Measurements from ENCODE around the gene CASKIN2. TPM values are rescaled to one million over a fixed set of nuclear protein-coding genes. Genes with fewer than 3 reads are reported as not detected.

The CASKIN2 gene
- total RNA-seq, 1 donor from 2014 or later, result 3.9 TPM

DNA sequence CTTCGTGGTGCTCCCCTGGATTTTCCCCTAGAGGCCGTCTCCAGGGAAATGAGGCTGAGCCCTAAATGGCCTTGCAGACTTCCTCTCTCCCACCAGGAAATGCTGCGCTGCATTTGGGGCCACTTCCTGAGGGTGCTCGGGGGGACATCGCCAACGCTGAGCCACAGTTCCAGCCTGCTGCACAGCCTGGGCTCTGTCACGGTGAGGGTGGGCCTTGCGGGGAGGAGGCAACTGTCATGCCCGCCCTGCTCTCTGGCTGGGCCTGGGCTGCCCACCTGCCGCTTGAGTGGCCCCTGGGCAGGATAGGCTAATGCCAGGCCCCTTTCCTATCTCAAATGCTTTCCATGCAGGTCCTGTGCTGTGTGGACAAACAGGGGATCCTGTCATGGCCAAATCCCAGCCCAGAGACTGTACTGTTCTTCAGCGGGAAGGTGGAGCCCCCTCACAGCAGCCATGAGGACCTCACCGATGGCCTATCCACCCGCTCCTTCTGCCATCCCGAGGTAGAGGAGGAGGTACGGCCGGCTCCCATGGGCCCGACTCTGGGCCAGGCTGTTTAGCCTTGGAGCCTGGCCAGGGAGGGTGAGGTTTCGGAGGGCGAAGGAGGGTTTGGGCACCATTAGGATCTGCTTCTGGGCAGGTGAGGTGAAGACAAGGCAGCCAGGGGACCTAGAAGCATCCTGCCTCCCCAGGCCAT lies 24.2 kb downstream of the CASKIN2 start:
- Histone ChIP-seq H3K4me3 (ENCODE audit: low read depth, low read length) (no peak overlapping the region), H3K36me3 (ENCODE audit: control insufficient read depth, insufficient read depth, low read length) (peaks cover 13% of the 10 kb centered on the region), H3K27me3 (ENCODE audit: control insufficient read depth, insufficient read depth, low read length) (no peaks in the 10 kb centered on the region)
- TF ChIP-seq, protein P1, sequence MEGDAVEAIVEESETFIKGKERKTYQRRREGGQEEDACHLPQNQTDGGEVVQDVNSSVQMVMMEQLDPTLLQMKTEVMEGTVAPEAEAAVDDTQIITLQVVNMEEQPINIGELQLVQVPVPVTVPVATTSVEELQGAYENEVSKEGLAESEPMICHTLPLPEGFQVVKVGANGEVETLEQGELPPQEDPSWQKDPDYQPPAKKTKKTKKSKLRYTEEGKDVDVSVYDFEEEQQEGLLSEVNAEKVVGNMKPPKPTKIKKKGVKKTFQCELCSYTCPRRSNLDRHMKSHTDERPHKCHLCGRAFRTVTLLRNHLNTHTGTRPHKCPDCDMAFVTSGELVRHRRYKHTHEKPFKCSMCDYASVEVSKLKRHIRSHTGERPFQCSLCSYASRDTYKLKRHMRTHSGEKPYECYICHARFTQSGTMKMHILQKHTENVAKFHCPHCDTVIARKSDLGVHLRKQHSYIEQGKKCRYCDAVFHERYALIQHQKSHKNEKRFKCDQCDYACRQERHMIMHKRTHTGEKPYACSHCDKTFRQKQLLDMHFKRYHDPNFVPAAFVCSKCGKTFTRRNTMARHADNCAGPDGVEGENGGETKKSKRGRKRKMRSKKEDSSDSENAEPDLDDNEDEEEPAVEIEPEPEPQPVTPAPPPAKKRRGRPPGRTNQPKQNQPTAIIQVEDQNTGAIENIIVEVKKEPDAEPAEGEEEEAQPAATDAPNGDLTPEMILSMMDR (IDR thresholded peaks at IDR 0.05; ENCODE audit: insufficient read depth, low read length, severe bottlenecking), result no peak
- DNase-seq (ENCODE audit: low read depth) (no peak), FAIRE-seq (no peak)

DNA sequence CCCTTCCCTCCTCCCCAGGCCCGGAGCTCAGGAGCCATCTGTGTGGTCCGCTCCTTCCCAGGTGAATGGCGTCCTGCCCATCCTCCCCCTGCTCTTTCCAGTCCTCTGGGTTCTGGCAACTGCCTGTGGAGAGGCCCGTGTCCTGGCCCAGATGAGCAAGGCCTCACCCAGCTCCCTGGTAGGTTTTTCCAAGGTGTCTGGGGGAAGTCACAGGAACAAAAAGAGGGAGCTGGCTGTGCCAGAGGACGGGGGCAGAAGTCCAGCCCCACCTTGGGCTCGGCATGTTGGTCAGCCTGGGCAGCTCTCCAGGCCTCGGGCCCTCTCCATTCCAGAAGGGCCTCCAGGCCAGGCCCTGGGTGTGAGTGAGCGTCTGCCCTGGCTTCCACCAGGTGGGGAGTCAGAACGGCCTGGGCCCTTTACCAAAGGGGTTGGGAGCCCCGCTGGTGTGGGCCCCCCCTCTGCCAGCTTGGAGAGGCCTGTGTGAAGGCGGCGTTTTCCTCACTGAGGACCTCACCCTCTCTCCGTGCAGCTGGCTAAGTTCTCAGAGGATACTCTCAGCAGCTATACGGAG lies 25.1 kb downstream of the CASKIN2 start:
- H3K27me3 ChIP-seq (ENCODE audit: control insufficient read depth, insufficient read depth, low read length), result no peaks in the 10 kb centered on the region
- peaks cover 8% of the 10 kb centered on the region for H3K36me3 ChIP-seq (ENCODE audit: control insufficient read depth, insufficient read depth, low read length)
- no peak for FAIRE-seq
- H3K4me3 ChIP-seq (ENCODE audit: low read depth, low read length), result no peak overlapping the region
- TF ChIP-seq, protein P1 (IDR thresholded peaks at IDR 0.05; ENCODE audit: insufficient read depth, low read length, severe bottlenecking), result no peak
- DNase-seq (ENCODE audit: low read depth), result no peak

DNA sequence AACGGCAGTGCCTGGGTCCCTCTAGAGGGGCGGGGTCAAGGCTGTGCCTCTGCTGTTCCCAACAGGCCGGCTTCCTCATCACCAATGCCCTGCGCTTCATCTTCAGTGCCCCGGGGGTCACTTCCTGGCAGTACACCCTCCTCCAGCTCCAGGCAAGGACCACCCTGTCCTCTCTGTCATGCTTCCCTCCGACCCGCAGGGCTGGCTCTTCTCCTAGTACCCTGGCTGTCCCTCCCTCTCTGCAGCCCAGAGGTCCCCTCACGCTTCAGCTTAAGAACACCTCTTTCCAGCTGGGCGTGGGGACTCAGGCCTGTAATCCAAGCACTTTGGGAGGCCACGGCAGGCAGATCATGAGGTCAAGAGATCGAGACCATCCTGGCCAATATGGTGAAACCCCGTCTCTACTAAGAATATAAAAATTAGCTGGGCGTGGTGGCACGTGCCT lies 25.8 kb downstream of the CASKIN2 start:
- no peak for DNase-seq (ENCODE audit: low read depth)
- TF ChIP-seq, protein P1 (IDR thresholded peaks at IDR 0.05; ENCODE audit: insufficient read depth, low read length, severe bottlenecking), result no peak
- H3K27me3 ChIP-seq (ENCODE audit: control insufficient read depth, insufficient read depth, low read length), result no peaks in the 10 kb centered on the region
- peaks cover 7% of the 10 kb centered on the region for H3K36me3 ChIP-seq (ENCODE audit: control insufficient read depth, insufficient read depth, low read length)
- FAIRE-seq, result no peak
- H3K4me3 ChIP-seq (ENCODE audit: low read depth, low read length), result no peak overlapping the region

DNA sequence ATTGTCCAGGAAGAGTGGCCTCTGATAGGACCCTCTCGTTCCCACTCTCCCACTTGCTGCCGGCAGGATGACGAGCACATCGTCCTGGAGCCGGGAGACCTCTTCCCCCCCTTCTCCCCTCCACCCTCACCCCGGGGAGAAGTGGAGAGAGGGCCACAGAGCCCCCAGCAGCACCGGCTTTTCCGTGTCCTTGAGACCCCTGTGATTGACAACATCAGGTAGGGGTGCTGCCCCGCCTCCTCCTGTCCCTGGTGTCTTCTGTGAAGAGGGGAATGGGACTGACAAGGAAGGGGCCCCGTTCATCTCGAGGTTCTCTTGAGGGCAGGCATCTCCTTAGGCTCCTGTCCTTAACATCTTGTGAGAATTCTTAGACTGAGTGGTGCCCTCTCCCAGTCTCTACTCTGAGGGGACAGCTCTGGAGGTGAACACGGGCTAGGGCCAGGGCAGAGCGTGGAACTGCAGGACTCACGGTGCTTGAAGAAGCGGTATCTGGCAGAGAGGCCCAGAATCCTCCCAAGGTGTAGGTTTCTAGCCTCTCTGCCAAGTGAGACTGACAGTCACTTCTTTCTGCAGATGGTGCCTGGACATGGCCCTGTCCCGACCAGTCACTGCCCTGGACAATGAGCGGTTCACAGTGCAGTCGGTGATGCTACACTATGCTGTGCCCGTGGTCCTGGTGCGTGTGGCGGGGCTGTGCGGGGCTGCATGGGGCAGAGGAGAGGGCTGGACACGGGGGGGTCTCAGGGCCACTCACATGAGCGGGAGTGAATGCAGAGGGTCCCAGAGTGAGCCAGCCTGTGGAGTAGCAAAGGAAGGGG lies 26.4 kb downstream of the CASKIN2 start:
- DNase-seq (ENCODE audit: low read depth) (no peak), FAIRE-seq (peak; percentile 75)
- TF ChIP-seq, protein P1 (IDR thresholded peaks at IDR 0.05; ENCODE audit: insufficient read depth, low read length, severe bottlenecking), result no peak
- no peaks in the 10 kb centered on the region for H3K27me3 ChIP-seq (ENCODE audit: control insufficient read depth, insufficient read depth, low read length)
- H3K36me3 ChIP-seq (ENCODE audit: control insufficient read depth, insufficient read depth, low read length), result peaks cover 7% of the 10 kb centered on the region
- H3K4me3 ChIP-seq (ENCODE audit: low read depth, low read length), result no peak overlapping the region

DNA sequence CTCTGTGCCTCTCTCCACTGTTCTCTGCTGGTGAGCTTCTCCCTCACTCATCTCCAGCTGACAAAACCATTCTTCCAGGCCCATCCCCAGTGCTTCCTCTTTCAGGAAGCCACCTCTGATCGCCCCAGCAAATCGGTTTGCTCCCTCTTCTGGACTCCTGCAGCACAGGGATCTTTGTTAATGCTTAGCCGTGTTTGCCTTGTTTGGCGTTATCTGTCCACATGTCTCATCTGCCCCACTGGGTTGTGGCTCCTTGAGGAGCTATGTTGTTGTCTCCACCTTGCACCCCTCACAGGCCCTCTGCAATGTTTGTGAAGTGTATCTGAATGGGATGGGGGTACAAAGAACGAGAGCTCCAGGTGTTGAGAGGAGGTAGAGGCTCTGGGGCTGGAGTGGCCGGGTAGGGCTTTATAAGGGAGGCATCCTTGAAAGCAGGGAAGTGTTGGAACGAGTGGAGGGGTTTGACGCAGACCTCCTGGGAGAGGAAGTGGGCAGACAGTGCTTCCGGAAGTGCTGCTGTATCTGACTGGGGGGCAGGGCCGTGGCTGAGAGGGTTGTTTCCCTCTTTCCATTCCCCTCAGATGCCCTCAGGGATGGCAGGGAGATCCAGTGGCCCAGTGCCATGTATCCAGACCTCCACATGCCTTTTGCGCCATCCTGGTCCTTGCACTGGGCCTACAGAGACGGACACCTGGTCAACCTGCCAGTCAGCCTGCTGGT lies 27.8 kb downstream of the CASKIN2 start:
- no peak for DNase-seq (ENCODE audit: low read depth)
- peaks cover 7% of the 10 kb centered on the region for H3K36me3 ChIP-seq (ENCODE audit: control insufficient read depth, insufficient read depth, low read length)
- no peaks in the 10 kb centered on the region for H3K27me3 ChIP-seq (ENCODE audit: control insufficient read depth, insufficient read depth, low read length)
- TF ChIP-seq, protein P1 (IDR thresholded peaks at IDR 0.05; ENCODE audit: insufficient read depth, low read length, severe bottlenecking), result no peak
- peak; percentile 84 for FAIRE-seq
- no peak overlapping the region for H3K4me3 ChIP-seq (ENCODE audit: low read depth, low read length)
